ENCODE results near the gene ESPL1. TPM values are rescaled to one million over a fixed set of nuclear protein-coding genes. Genes with fewer than 3 reads are reported as not detected.

The ESPL1 gene
- polyA plus RNA-seq, 1 donor (not counting 4 experiments of a cell fraction or from before 2014, with no cell fraction given): 3.7 TPM

DNA sequence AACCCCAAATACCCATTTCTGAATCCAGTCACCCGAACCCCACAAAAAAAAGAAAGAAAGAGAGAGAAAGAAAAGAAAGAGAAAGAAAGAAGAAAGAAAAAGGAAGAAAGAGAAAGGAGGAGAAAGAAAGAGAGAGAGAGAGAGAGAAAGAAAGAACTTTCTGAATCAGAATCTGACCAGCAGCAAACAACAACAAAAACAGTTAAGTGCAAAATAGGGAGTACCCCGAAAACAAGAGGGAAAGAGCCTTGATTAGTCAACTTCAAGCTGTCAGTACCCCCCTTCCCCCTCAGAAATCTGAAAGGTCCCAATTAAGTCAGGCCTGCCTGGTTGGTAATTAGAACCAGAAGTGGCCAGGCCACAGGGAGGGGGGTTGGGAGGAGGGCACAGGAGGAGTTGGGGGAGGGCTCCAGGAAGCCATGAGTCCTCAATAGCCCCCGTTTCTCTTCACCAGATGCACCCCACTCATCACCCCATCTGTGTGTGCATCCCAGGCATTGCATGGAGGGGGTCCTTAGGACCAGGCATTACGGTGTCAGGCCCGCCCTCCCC is 45.9 kb upstream of the ESPL1 start:
- Histone ChIP-seq H3K4me2 (ENCODE audit: control insufficient read depth, extremely low read depth, insufficient read depth, low read depth, low read length) (peak overlapping the region; percentile 99), H3K27me3 (ENCODE audit: control insufficient read depth, extremely low read depth, insufficient read depth, low read length) (no peaks in the 10 kb centered on the region), H3K9ac (ENCODE audit: control insufficient read depth, extremely low read depth, insufficient read depth, low read length) (peak overlapping the region; percentile 37), H3K79me2 (ENCODE audit: control insufficient read depth, insufficient read depth, low read length) (peaks cover 22% of the 10 kb centered on the region), H3K36me3 (ENCODE audit: control insufficient read depth in 2 of 2, extremely low read depth in 1 of 2, insufficient read depth in 2 of 2, low read length in 2 of 2) (peaks cover 2 to 6% of the 10 kb centered on the region in 2 experiments), H3K27ac (ENCODE audit: control insufficient read depth, insufficient read depth, low read length) (peak overlapping the region; percentile 20), H3K4me3 (ENCODE audit: control insufficient read depth in 2 of 3, extremely low read depth in 1 of 3, insufficient read depth in 2 of 3, low read depth in 1 of 3, low read length in 3 of 3) (peak overlapping the region in 2 of 3 experiments; percentile 33 to 44), H3K9me1 (ENCODE audit: control insufficient read depth, extremely low read depth, insufficient read depth, low read length) (no peaks in the 10 kb centered on the region), H3K4me1 (ENCODE audit: control insufficient read depth, extremely low read depth, insufficient read depth, low read length) (peaks cover 72% of the 10 kb centered on the region), H2AFZ (ENCODE audit: control insufficient read depth, low read length) (no peak overlapping the region), H3K9me3 (ENCODE audit: control insufficient read depth, low read depth, low read length) (no peaks in the 10 kb centered on the region), H4K20me1 (ENCODE audit: control insufficient read depth, extremely low read depth, insufficient read depth, low read length) (peaks cover 4% of the 10 kb centered on the region)
- DNase-seq (ENCODE audit: low read depth, low spot score) (no peak), FAIRE-seq (no peak)
- dilution Hi-C loops (cut with MboI; ENCODE audit: extremely low pct_ligation_motif_present, low sequenced_read_pairs): no loop called here
- TF ChIP-seq, protein P1, sequence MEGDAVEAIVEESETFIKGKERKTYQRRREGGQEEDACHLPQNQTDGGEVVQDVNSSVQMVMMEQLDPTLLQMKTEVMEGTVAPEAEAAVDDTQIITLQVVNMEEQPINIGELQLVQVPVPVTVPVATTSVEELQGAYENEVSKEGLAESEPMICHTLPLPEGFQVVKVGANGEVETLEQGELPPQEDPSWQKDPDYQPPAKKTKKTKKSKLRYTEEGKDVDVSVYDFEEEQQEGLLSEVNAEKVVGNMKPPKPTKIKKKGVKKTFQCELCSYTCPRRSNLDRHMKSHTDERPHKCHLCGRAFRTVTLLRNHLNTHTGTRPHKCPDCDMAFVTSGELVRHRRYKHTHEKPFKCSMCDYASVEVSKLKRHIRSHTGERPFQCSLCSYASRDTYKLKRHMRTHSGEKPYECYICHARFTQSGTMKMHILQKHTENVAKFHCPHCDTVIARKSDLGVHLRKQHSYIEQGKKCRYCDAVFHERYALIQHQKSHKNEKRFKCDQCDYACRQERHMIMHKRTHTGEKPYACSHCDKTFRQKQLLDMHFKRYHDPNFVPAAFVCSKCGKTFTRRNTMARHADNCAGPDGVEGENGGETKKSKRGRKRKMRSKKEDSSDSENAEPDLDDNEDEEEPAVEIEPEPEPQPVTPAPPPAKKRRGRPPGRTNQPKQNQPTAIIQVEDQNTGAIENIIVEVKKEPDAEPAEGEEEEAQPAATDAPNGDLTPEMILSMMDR (optimal IDR thresholded peaks at IDR 0.05 in 1 of 3, IDR thresholded peaks at IDR 0.05 in 1 of 3, conservative IDR thresholded peaks at IDR 0.05 in 1 of 3; ENCODE audit: extremely low read depth in 1 of 3, insufficient read depth in 2 of 3, low read length in 3 of 3): no peak
- no peak for TF ChIP-seq EZH2 (IDR thresholded peaks at IDR 0.05; ENCODE audit: low read length)

DNA sequence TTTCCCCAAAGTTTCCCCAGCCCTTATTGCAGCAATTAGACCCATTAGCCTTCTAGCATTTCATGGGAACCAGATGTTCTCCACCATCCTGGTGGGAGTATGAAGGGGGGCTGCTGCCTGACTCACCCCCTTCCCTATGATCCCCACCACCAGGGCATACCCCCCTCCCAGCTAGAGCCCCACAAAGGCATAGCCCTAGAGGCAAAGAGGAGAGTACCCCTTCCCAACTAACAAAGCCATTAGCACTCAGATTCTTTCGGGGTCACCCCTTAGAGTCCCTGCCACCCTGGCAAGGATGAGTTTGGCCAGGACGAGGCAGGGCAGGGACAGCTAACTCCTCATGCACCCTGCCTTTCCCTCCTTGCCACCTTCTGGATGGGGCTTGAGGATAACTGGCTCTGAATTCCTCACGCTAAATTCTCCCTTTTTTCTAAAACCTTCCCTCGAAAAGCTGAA is 45.3 kb upstream of the ESPL1 start:
- no peak overlapping the region for H3K4me3 ChIP-seq (ENCODE audit: control insufficient read depth in 2 of 3, extremely low read depth in 1 of 3, insufficient read depth in 2 of 3, low read depth in 1 of 3, low read length in 3 of 3)
- peaks cover 66% of the 10 kb centered on the region for H3K4me1 ChIP-seq (ENCODE audit: control insufficient read depth, extremely low read depth, insufficient read depth, low read length)
- dilution Hi-C loops (cut with MboI; ENCODE audit: extremely low pct_ligation_motif_present, low sequenced_read_pairs): no loop called here
- H3K9ac ChIP-seq (ENCODE audit: control insufficient read depth, extremely low read depth, insufficient read depth, low read length): no peak overlapping the region
- H3K79me2 ChIP-seq (ENCODE audit: control insufficient read depth, insufficient read depth, low read length): peaks cover 20% of the 10 kb centered on the region
- peaks cover 2 to 6% of the 10 kb centered on the region in 2 experiments for H3K36me3 ChIP-seq (ENCODE audit: control insufficient read depth in 2 of 2, extremely low read depth in 1 of 2, insufficient read depth in 2 of 2, low read length in 2 of 2)
- TF ChIP-seq EZH2 (IDR thresholded peaks at IDR 0.05; ENCODE audit: low read length): no peak
- TF ChIP-seq, protein P1 (optimal IDR thresholded peaks at IDR 0.05 in 1 of 3, IDR thresholded peaks at IDR 0.05 in 1 of 3, conservative IDR thresholded peaks at IDR 0.05 in 1 of 3; ENCODE audit: extremely low read depth in 1 of 3, insufficient read depth in 2 of 3, low read length in 3 of 3): no peak
- no peaks in the 10 kb centered on the region for H3K27me3 ChIP-seq (ENCODE audit: control insufficient read depth, extremely low read depth, insufficient read depth, low read length)
- FAIRE-seq (no peak), DNase-seq (ENCODE audit: low read depth, low spot score) (no peak)
- no peaks in the 10 kb centered on the region for H3K9me1 ChIP-seq (ENCODE audit: control insufficient read depth, extremely low read depth, insufficient read depth, low read length)
- H3K27ac ChIP-seq (ENCODE audit: control insufficient read depth, insufficient read depth, low read length): peak overlapping the region; percentile 93
- H2AFZ ChIP-seq (ENCODE audit: control insufficient read depth, low read length): no peak overlapping the region
- no peaks in the 10 kb centered on the region for H3K9me3 ChIP-seq (ENCODE audit: control insufficient read depth, low read depth, low read length)
- H3K4me2 ChIP-seq (ENCODE audit: control insufficient read depth, extremely low read depth, insufficient read depth, low read depth, low read length): peak overlapping the region; percentile 32
- peaks cover 4% of the 10 kb centered on the region for H4K20me1 ChIP-seq (ENCODE audit: control insufficient read depth, extremely low read depth, insufficient read depth, low read length)
